K562 (cell line): Measurements from ENCODE around the gene HHEX. TPM values are rescaled to one million over a fixed set of nuclear protein-coding genes. Genes with fewer than 3 reads are reported as not detected.

Experiments
- ATAC-seq: fragments of 200-7000 bp; cut with Tn5 transposase; 3 replicates; pipeline ENCODE4 v1.9.1; 2020; ENCODE audit warnings: moderate library complexity
- BruUV-seq: library from RNA; stranded (reverse); fragments of 400-500 nt; replicated peaks from 2 replicates; lab custom pipeline; 2021; lab: Mats Ljungman, UMichigan
- CTCF ChIA-PET: fragments of 300-600 bp; formaldehyde crosslinking; extraction: SDS; loops from one replicate; lab custom pipeline; 2021; ENCODE audit warnings: low intra/inter-chr PET ratio; lab: Yijun Ruan, JAX
- POLR2A ChIA-PET: fragments of 300-600, 350-650 bp; sonication (Branson Sonifier 250); formaldehyde crosslinking; extraction: SDS; loops from one replicate; lab custom pipeline; 2021; ENCODE audit warnings: antibody characterized with exemption, inconsistent platforms; lab: Yijun Ruan, JAX
- DNase-seq, 4 experiments: peaks; one replicate each; pipeline versions ENCODE4 v3.0.0 to v3.0.0-alpha.2; 2011 to 2018; ENCODE audit warnings: low spot score in 3 of 4, mixed read lengths in 3 of 4; ENCODE audit errors: extremely low read depth in 1 of 4
- FAIRE-seq: peaks from 2 replicates; lab custom pipeline; 2011; peaks lifted over from hg19 to GRCh38; lab: Jason Lieb, UNC
- H2AFZ ChIP-seq: 2 replicates; pipeline ENCODE4 v1.6.0; 2011; ENCODE audit warnings: low read depth, low read length, control low read depth, inconsistent platforms
- H3K27ac ChIP-seq: fragments of 200-600 bp; 3 replicates; pipeline ENCODE4 v1.8.0; 2011; ENCODE audit warnings: low read depth, mild to moderate bottlenecking, control low read depth, inconsistent platforms, low read length, moderate library complexity, mixed read lengths; ENCODE audit errors: extremely low read depth
- H3K27me3 ChIP-seq, 2 experiments: fragments of 300-600 bp in 1 of 2; 2 replicates in 1 of 2; 3 replicates in 1 of 2; pipeline versions ENCODE4 v1.6.0 to v1.8.0; 2011; ENCODE audit warnings: inconsistent platforms in 2 of 2, low read length in 2 of 2, mild to moderate bottlenecking in 1 of 2, mixed read lengths in 1 of 2, moderate library complexity in 1 of 2; ENCODE audit not compliant: control insufficient read depth in 2 of 2, insufficient read depth in 2 of 2
- H3K36me3 ChIP-seq: fragments of 300-600 bp; 3 replicates; pipeline ENCODE4 v1.8.0; 2011; ENCODE audit warnings: mild to moderate bottlenecking, low read length, inconsistent platforms; ENCODE audit not compliant: control insufficient read depth, insufficient read depth
- H3K4me1 ChIP-seq, 2 experiments: fragments of 200-600 bp in 1 of 2; replicated peaks in 1 of 2; 2 replicates in 1 of 2; 3 replicates in 1 of 2; pipeline versions ENCODE4 v1.5.1 to v1.8.0; 2011; ENCODE audit warnings: inconsistent platforms in 2 of 2, low read length in 2 of 2, mild to moderate bottlenecking in 1 of 2, mixed read lengths in 1 of 2, moderate library complexity in 1 of 2; ENCODE audit not compliant: control insufficient read depth in 2 of 2, insufficient read depth in 2 of 2
- H3K4me2 ChIP-seq: 2 replicates; pipeline ENCODE4 v1.6.1; 2011; ENCODE audit warnings: low read length, control low read depth, inconsistent platforms, mixed read lengths; ENCODE audit not compliant: insufficient read depth
- H3K4me3 ChIP-seq: fragments of 200-600 bp; sonication (generic), shearing (Covaris generic); 2 replicates; pipeline ENCODE4 v1.5.1; 2016; ENCODE audit warnings: control low read depth, inconsistent platforms
- H3K79me2 ChIP-seq: fragments of 200-600 bp; 3 replicates; pipeline ENCODE4 v1.8.0; 2011; ENCODE audit warnings: low read length, inconsistent platforms; ENCODE audit not compliant: control insufficient read depth, insufficient read depth
- H3K9ac ChIP-seq, 2 experiments: 2 replicates each; pipeline versions ENCODE4 v1.6.0 to v1.6.1; 2011; ENCODE audit warnings: low read depth in 2 of 2, low read length in 2 of 2, control low read depth in 1 of 2, inconsistent platforms in 1 of 2, mild to moderate bottlenecking in 1 of 2, mixed read lengths in 1 of 2; ENCODE audit not compliant: insufficient read depth in 1 of 2
- H3K9me1 ChIP-seq: one replicate; pipeline ENCODE4 v1.6.0; 2011; ENCODE audit warnings: inconsistent platforms, mild to moderate bottlenecking, low read length, moderate library complexity; ENCODE audit not compliant: control insufficient read depth, insufficient read depth
- H3K9me3 ChIP-seq: replicated peaks from 2 replicates; pipeline ENCODE4 v1.5.1; 2011; ENCODE audit warnings: low read depth, low read length, inconsistent platforms; ENCODE audit not compliant: control insufficient read depth, insufficient read depth
- H4K20me1 ChIP-seq: replicated peaks from 2 replicates; pipeline ENCODE4 v1.6.1; 2011; ENCODE audit warnings: low read length, inconsistent platforms, mixed read lengths; ENCODE audit not compliant: control insufficient read depth, insufficient read depth
- CBFB ChIP-seq: sonication (generic); formaldehyde crosslinking; IDR thresholded peaks from 2 replicates; pipeline ENCODE4 v1.4.0; 2020; ENCODE audit warnings: mild to moderate bottlenecking, missing genetic modification reagents
- CEBPB ChIP-seq: fragments of 450-650 bp; IDR thresholded peaks from 2 replicates; pipeline ENCODE4 v1.6.1; 2016; ENCODE audit warnings: missing genetic modification characterization, missing compliant biosample characterization
- TCFL5 ChIP-seq: fragments of 250-450 bp; sonication (Bioruptor Pico); conservative IDR thresholded peaks from 2 replicates; pipeline ENCODE4 v1.6.1; 2021; ENCODE audit warnings: mild to moderate bottlenecking, moderate library complexity, matching md5 sums
- TEAD2 ChIP-seq: fragments of 450-650 bp; IDR thresholded peaks from 2 replicates; pipeline ENCODE4 v1.6.1; 2016; ENCODE audit warnings: missing genetic modification characterization, control low read depth, missing compliant biosample characterization
- whole genome bisulfite sequencing: fragments of 100-300 bp; shearing (Covaris generic); methylation state at CpG from one replicate; pipeline ENCODE4 v1.1.6; 2016; ENCODE audit warnings: low coverage, mixed read lengths; ENCODE audit not compliant: insufficient coverage; ENCODE audit errors: missing lambda C conversion rate; 5-methylcytosine and 5-hydroxymethylcytosine counted together
- in situ Hi-C: fragments of 300-500 bp; cut with MboI; formaldehyde crosslinking; loops from 4 replicates; pipeline ENCODE4 v1.15.0; 2018; ENCODE audit warnings: inconsistent platforms, mixed read lengths
- intact Hi-C: fragments of 100-400 bp; cut with micrococcal nuclease; formaldehyde crosslinking; loops from 2 replicates; pipeline ENCODE4 v1.14.2; 2022
- polyA plus RNA-seq, 8 experiments: library from polyadenylated mRNA; depleted of rRNA in 4 of 8; stranded (reverse) in 5 of 8; unstranded in 3 of 8; fragments of >200 nt; fragmentation: Nextera tagmentation in 2 of 8; fragmentation: Illumina TruSeq in 1 of 8; extraction: Ambion mirVana in 2 of 8; extraction: Trizol in 1 of 8; gene quantifications; 2 replicates each; pipeline versions ENCODE4 v1.2.1 to v1.2.3, GENCODE V29; 2011 to 2014; ENCODE audit warnings: inconsistent platforms in 1 of 8, missing spikeins in 1 of 8
- total RNA-seq, 7 experiments: library from RNA; depleted of rRNA in 6 of 7; stranded (reverse); fragments of >200 nt in 6 of 7; fragmentation: Illumina TruSeq in 2 of 7; extraction: Trizol in 2 of 7; gene quantifications; 2 replicates each; pipeline versions ENCODE4 v1.2.1 to v1.2.3, GENCODE V29; 2011 to 2021; ENCODE audit warnings: low replicate concordance in 1 of 7

HHEX gene
- total and polyA plus RNA-seq, 9 of the 15 experiments (the other 6 are each of a cell fraction or from before 2014, with no cell fraction given), result 37.2 to 133 (median 80.2) TPM

DNA sequence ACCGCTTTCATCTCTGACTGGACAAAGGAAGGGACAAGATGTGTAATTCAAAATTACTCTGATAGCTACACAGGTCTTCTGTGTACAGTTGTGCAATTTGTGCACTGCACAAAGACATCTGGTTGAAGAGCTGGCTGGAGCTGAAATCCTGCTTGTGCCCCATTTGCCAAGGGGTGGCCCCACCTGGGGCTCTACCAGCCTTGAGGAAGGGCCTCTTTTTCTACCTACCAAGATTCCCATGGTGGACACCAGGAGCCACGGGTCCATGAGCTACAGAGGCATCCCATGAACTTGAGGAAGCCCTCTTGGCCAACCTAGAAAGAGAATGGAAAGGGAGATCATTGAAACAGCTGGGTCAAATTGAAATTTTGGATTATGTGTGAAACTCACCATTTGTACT is 43.2 kb downstream of the HHEX start:
- in situ Hi-C loops, result no loop called here

DNA sequence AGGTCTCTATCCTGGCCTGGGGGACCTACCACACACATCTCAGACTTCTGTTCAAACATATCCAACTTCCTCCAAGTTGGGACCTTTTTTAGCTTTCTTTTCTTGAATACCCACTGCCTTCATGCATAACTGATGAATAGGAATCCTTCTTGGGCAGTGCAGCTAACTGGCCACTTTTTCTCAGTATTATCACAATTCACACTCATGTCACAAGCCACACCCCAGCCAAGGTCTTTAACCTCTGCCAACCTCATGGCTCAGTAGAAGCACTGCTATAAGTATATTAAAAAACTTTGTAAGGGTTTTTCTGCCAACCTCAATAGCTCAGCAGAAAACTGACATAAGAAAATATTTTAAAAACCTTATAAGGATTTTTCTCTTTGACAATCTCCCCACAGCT is 44.5 kb downstream of the HHEX start:
- in situ Hi-C loops, result no loop called here
- peaks cover 6 to 7% of the 10 kb centered on the region in 2 experiments; a peak in 3 of 5 replicates for H3K4me1 ChIP-seq
- DNase-seq (peak in 1 of 4 experiments; percentile 25), ATAC-seq (peak; percentile 53; the same call in 1 of the 3 replicates), FAIRE-seq (no peak)
- no TSS peak for BruUV-seq
- intact Hi-C loops, result no loop called here
- no peaks in the 10 kb centered on the region for H3K9me1 ChIP-seq
- H3K27ac ChIP-seq, result no peak overlapping the region
- no peaks in the 10 kb centered on the region for H3K9me3 ChIP-seq
- H3K4me2 ChIP-seq, result no peak overlapping the region
- H2AFZ ChIP-seq, result no peak overlapping the region
- no peaks in the 10 kb centered on the region for H4K20me1 ChIP-seq
- H3K9ac ChIP-seq, result no peak overlapping the region
- H3K27me3 ChIP-seq, result no peaks in the 10 kb centered on the region
- no peaks in the 10 kb centered on the region for H3K79me2 ChIP-seq
- CTCF ChIA-PET, result no interaction called here
- POLR2A ChIA-PET, result interaction anchor here (0.6 to 0.9 kb wide), 2 partner anchors 13 to 20 kb away, joined by 3 to 4 read pairs; no protein-coding TSS in a partner anchor
- no peaks in the 10 kb centered on the region for H3K36me3 ChIP-seq
- H3K4me3 ChIP-seq, result no peak overlapping the region
- TF ChIP-seq TCFL5 (CRISPR knock-in tag) (no peak), CBFB (no peak)

More for the DNA sequence above, 43.2 kb downstream of the HHEX start:
- H3K4me1 ChIP-seq, result peaks cover 6 to 7% of the 10 kb centered on the region in 2 experiments; a peak in 3 of 5 replicates
- no peaks in the 10 kb centered on the region for H3K27me3 ChIP-seq
- H2AFZ ChIP-seq, result no peak overlapping the region
- ATAC-seq (no peak), FAIRE-seq (no peak), DNase-seq (no peak)
- no peak overlapping the region for H3K4me2 ChIP-seq
- 58% methylated on average over 2 of the region's 2 CpGs for WGBS
- POLR2A ChIA-PET, result interaction anchor here (0.7 kb wide), 1 partner anchor 30 kb away, joined by 3 read pairs; no protein-coding TSS in a partner anchor
- CTCF ChIA-PET, result no interaction called here
- no TSS peak for BruUV-seq
- H3K79me2 ChIP-seq, result no peaks in the 10 kb centered on the region
- H3K9me3 ChIP-seq, result no peaks in the 10 kb centered on the region
- H4K20me1 ChIP-seq, result no peaks in the 10 kb centered on the region
- no peaks in the 10 kb centered on the region for H3K36me3 ChIP-seq
- TF ChIP-seq CEBPB (tag) (0 out of 2 replicates have a peak, but pooled peaks have one; percentile 13), TEAD2 (tag) (no peak)
- intact Hi-C loops, result no loop called here
- no peak overlapping the region for H3K27ac ChIP-seq
- no peak overlapping the region; a peak in 1 of 4 replicates for H3K9ac ChIP-seq
- H3K9me1 ChIP-seq, result no peaks in the 10 kb centered on the region
- H3K4me3 ChIP-seq, result no peak overlapping the region
